ENCODE measurements around the gene HSD3B7. TPM values are rescaled to one million over a fixed set of nuclear protein-coding genes. Genes with fewer than 3 reads are reported as not detected.

The HSD3B7 gene
- total RNA-seq, 1 donor from 2014 or later, result 11.5 TPM

- peak overlapping the region; percentile 78 for H3K4me3 ChIP-seq (ENCODE audit: low read depth, low read length)
- DNase-seq (ENCODE audit: low read depth), result peak; percentile 78
- H3K36me3 ChIP-seq (ENCODE audit: control insufficient read depth, insufficient read depth, low read length), result peaks cover 3% of the 10 kb centered on the region
- peak; percentile 20 for TF ChIP-seq CTCF (IDR thresholded peaks at IDR 0.05; ENCODE audit: insufficient read depth, low read length, poor library complexity, severe bottlenecking)
- no peaks in the 10 kb centered on the region for H3K27me3 ChIP-seq (ENCODE audit: control insufficient read depth, insufficient read depth, low read length)
These were observed 35.1 kb upstream of the HSD3B7 start for GRCh38 chr16:30949650-30950515.

- no peaks in the 10 kb centered on the region for H3K27me3 ChIP-seq (ENCODE audit: control insufficient read depth, insufficient read depth, low read length)
- peaks cover 3% of the 10 kb centered on the region for H3K36me3 ChIP-seq (ENCODE audit: control insufficient read depth, insufficient read depth, low read length)
- TF ChIP-seq CTCF (IDR thresholded peaks at IDR 0.05; ENCODE audit: insufficient read depth, low read length, poor library complexity, severe bottlenecking), result no peak
- no peak for DNase-seq (ENCODE audit: low read depth)
- H3K4me3 ChIP-seq (ENCODE audit: low read depth, low read length), result peak overlapping the region; percentile 78
These were observed 34.4 kb upstream of the HSD3B7 start for GRCh38 chr16:30950516-30951065.

- DNase-seq (ENCODE audit: low read depth), result no peak
- Histone ChIP-seq H3K4me3 (ENCODE audit: low read depth, low read length) (no peak overlapping the region), H3K36me3 (ENCODE audit: control insufficient read depth, insufficient read depth, low read length) (peaks cover 3% of the 10 kb centered on the region), H3K27me3 (ENCODE audit: control insufficient read depth, insufficient read depth, low read length) (no peaks in the 10 kb centered on the region)
- no peak for TF ChIP-seq CTCF (IDR thresholded peaks at IDR 0.05; ENCODE audit: insufficient read depth, low read length, poor library complexity, severe bottlenecking)
These were observed 33.8 kb upstream of the HSD3B7 start for GRCh38 chr16:30951193-30951592.

- Histone ChIP-seq H3K27me3 (ENCODE audit: control insufficient read depth, insufficient read depth, low read length) (no peaks in the 10 kb centered on the region), H3K4me3 (ENCODE audit: low read depth, low read length) (no peak overlapping the region), H3K36me3 (ENCODE audit: control insufficient read depth, insufficient read depth, low read length) (peaks cover 3% of the 10 kb centered on the region)
- DNase-seq (ENCODE audit: low read depth), result no peak
- TF ChIP-seq CTCF (IDR thresholded peaks at IDR 0.05; ENCODE audit: insufficient read depth, low read length, poor library complexity, severe bottlenecking), result no peak
These were observed 33.3 kb upstream of the HSD3B7 start for GRCh38 chr16:30951750-30952149.

- no peak for DNase-seq (ENCODE audit: low read depth)
- Histone ChIP-seq H3K36me3 (ENCODE audit: control insufficient read depth, insufficient read depth, low read length) (peaks cover 1% of the 10 kb centered on the region), H3K27me3 (ENCODE audit: control insufficient read depth, insufficient read depth, low read length) (no peaks in the 10 kb centered on the region), H3K4me3 (ENCODE audit: low read depth, low read length) (no peak overlapping the region)
- no peak for TF ChIP-seq CTCF (IDR thresholded peaks at IDR 0.05; ENCODE audit: insufficient read depth, low read length, poor library complexity, severe bottlenecking)
These were observed 31.9 kb upstream of the HSD3B7 start for GRCh38 chr16:30953111-30953510.

Measured in kidney epithelial cell (primary cell).